Measurements from ENCODE around the gene GFPT2.

Gene GFPT2

GRCh38 chr5:180330810-180331646 is 22.1 kb downstream of the GFPT2 start:
- no peak overlapping the region for H3K4me3 ChIP-seq (ENCODE audit: low read depth, low read length)
- no peak for DNase-seq (ENCODE audit: low read depth)
- TF ChIP-seq CTCF (IDR thresholded peaks at IDR 0.05; ENCODE audit: low read depth, low read length, missing control alignments): no peak

GRCh38 chr5:180330270-180330648 is 22.9 kb downstream of the GFPT2 start:
- no peak overlapping the region for H3K4me3 ChIP-seq (ENCODE audit: low read depth, low read length)
- TF ChIP-seq CTCF (IDR thresholded peaks at IDR 0.05; ENCODE audit: low read depth, low read length, missing control alignments): no peak
- DNase-seq (ENCODE audit: low read depth): no peak

GRCh38 chr5:180329606-180330269 is 23.4 kb downstream of the GFPT2 start:
- TF ChIP-seq CTCF (IDR thresholded peaks at IDR 0.05; ENCODE audit: low read depth, low read length, missing control alignments): no peak
- no peak overlapping the region for H3K4me3 ChIP-seq (ENCODE audit: low read depth, low read length)
- no peak for DNase-seq (ENCODE audit: low read depth)

DNA sequence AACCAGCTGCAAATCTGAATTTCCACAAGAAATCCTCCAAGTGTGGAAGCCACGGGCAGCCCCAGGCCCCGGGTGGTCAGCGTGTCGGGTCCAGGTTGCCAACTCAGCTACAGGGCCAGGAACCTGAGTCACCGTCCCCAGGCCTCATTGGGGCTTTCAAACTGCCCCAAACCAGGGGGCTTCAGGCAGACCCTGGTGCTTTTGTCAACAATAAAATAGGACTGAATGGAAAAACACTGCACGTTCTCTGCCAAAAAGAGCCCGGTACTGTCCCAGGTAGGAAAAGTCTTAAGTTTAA is 24.0 kb downstream of the GFPT2 start:
- TF ChIP-seq CTCF (IDR thresholded peaks at IDR 0.05; ENCODE audit: low read depth, low read length, missing control alignments): no peak
- DNase-seq (ENCODE audit: low read depth): no peak
- no peak overlapping the region for H3K4me3 ChIP-seq (ENCODE audit: low read depth, low read length)

DNA sequence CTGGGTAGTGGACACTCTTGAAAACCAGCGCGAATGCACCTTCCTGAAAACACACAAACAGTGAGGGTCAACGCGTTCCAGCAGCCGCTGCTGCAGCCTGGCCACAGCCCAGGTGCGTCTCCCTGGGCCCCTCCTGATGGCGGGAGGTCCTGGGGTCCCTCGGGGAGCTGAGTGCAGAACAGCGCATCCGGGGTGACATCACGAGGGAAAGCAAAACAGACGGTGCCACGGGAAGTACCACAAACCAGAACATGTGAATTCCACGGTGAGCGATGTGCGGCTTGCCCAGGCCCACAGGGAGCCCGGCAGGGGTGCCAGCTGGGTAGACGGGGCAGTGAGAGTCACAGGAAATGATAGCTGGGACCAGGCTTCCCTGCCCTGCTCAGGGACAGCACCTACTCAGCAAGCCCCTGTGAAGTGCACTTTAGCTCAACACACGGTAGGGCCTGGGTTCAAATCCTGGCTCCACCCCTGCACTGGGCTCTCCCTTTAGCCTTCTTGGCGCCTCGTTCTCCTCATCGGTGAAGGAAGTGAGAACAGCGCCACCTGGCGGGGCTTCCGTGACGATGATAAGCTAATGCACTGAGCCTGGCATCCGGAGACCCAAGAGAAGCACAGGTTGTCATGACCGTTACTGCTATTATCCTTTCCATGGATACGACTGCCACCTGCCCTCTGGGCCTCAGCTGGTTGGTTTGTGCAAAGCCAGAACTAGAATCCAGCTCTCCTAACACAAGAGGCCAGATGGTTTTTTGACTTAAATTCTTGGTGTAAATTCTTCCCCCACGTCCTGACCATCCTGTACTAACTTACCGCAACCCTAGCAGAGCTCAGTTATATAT is 24.6 kb downstream of the GFPT2 start:
- TF ChIP-seq CTCF (IDR thresholded peaks at IDR 0.05; ENCODE audit: low read depth, low read length, missing control alignments): peak; percentile 87
- peak; percentile 53 for DNase-seq (ENCODE audit: low read depth)
- no peak overlapping the region for H3K4me3 ChIP-seq (ENCODE audit: low read depth, low read length)

DNA sequence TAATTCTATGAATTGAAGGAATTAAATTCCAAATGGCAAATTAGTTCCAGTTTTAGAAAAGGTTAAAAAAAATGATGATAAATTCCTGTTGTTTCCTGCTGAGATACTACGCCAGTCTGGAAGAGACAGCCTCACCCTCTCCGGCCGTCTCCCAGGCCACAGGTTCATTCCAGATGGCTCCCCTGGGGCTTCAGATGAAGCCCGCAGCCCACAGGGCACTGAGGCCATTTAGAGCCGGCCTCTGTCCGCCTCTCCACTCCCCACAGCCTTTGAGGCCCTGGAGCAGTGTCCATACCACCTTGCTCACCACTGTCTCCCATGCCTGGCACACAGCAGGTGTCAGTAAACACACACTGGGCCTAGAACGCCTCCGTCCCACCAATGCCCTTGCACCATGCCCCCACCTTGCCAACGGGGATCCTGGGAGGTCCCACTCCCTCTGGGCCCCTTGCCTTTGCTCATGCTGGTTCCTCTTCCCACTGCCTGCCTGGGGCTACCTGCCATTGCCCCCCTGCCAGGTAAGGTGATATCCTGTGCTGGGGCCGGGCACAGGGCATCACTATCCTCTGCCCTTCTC is 26.1 kb downstream of the GFPT2 start:
- no peak for DNase-seq (ENCODE audit: low read depth)
- no peak overlapping the region for H3K4me3 ChIP-seq (ENCODE audit: low read depth, low read length)
- TF ChIP-seq CTCF (IDR thresholded peaks at IDR 0.05; ENCODE audit: low read depth, low read length, missing control alignments): no peak

Measured in GM12864 (cell line).